GM23248 (cell line): ENCODE measurements around the gene ALDH3B1. TPM values are rescaled to one million over a fixed set of nuclear protein-coding genes. Genes with fewer than 3 reads are reported as not detected.

Experiments used
- DNase-seq: peaks from one replicate; pipeline ENCODE4 v3.0.0-alpha.2; 2015
- H2AFZ ChIP-seq: fragments of 200-600 bp; sonication (generic); 2 replicates; pipeline ENCODE4 v1.6.1; 2016; ENCODE audit warnings: antibody characterized with exemption
- H3F3A ChIP-seq: fragments of 200-600 bp; sonication (generic); 2 replicates; pipeline ENCODE4 v1.6.1; 2016; ENCODE audit warnings: mild to moderate bottlenecking, antibody characterized with exemption, mixed run types; ENCODE audit not compliant: insufficient read depth
- H3K27ac ChIP-seq: fragments of 200-600 bp; sonication (generic); 2 replicates; pipeline ENCODE4 v1.5.1; 2016; ENCODE audit warnings: mild to moderate bottlenecking
- H3K27me3 ChIP-seq: fragments of 200-600 bp; sonication (generic); replicated peaks from 2 replicates; pipeline ENCODE4 v1.6.1; 2016; ENCODE audit warnings: mild to moderate bottlenecking; ENCODE audit not compliant: insufficient read depth
- H3K36me3 ChIP-seq: fragments of 200-600 bp; sonication (generic); 2 replicates; pipeline ENCODE4 v1.6.1; 2016; ENCODE audit warnings: low read depth, mild to moderate bottlenecking
- H3K4me1 ChIP-seq: fragments of 200-600 bp; sonication (generic); 2 replicates; pipeline ENCODE4 v1.6.1; 2016; ENCODE audit warnings: mild to moderate bottlenecking; ENCODE audit not compliant: insufficient read depth
- H3K4me2 ChIP-seq: fragments of 200-600 bp; sonication (generic); one replicate; pipeline ENCODE4 v1.6.1; 2016; ENCODE audit warnings: mild to moderate bottlenecking; ENCODE audit not compliant: unreplicated experiment
- H3K4me3 ChIP-seq: fragments of 200-600 bp; sonication (generic); 2 replicates; pipeline ENCODE4 v1.5.1; 2016; ENCODE audit warnings: mild to moderate bottlenecking
- H3K79me2 ChIP-seq: fragments of 200-600 bp; sonication (generic); 2 replicates; pipeline ENCODE4 v1.6.1; 2016; ENCODE audit warnings: mild to moderate bottlenecking; ENCODE audit not compliant: insufficient read depth
- H3K9ac ChIP-seq: fragments of 200-600 bp; sonication (generic); 2 replicates; pipeline ENCODE4 v1.6.1; 2016; ENCODE audit warnings: mild to moderate bottlenecking
- H3K9me2 ChIP-seq: fragments of 200-600 bp; sonication (generic); 2 replicates; pipeline ENCODE4 v1.6.1; 2016; ENCODE audit warnings: mixed run types, mild to moderate bottlenecking, moderate library complexity; ENCODE audit not compliant: insufficient read depth
- H3K9me3 ChIP-seq: fragments of 200-600 bp; sonication (generic); one replicate; pipeline ENCODE4 v1.6.1; 2017; ENCODE audit warnings: low read depth
- H4K20me1 ChIP-seq: fragments of 200-600 bp; sonication (generic); 2 replicates; pipeline ENCODE4 v1.6.0; 2016; ENCODE audit not compliant: insufficient read depth
- EZH2 ChIP-seq: fragments of 200-600 bp; sonication (generic); IDR thresholded peaks from 2 replicates; pipeline ENCODE4 v1.6.1; 2018; ENCODE audit warnings: antibody characterized with exemption, mild to moderate bottlenecking; ENCODE audit not compliant: insufficient read depth, poor library complexity, severe bottlenecking
- EZH2phosphoT487 ChIP-seq: fragments of 200-600 bp; sonication (generic); IDR thresholded peaks from 2 replicates; pipeline ENCODE4 v1.6.1; 2018; ENCODE audit warnings: antibody characterized with exemption, moderate library complexity, mild to moderate bottlenecking, low read depth; ENCODE audit not compliant: insufficient read depth
- WGBS, 2 experiments: methylation state at CpG; one replicate each; pipeline ENCODE4 v1.1.6; 2015 to 2017; ENCODE audit warnings: low lambda C conversion rate in 2 of 2, low coverage in 1 of 2; ENCODE audit errors: missing lambda C conversion rate in 2 of 2; 5-methylcytosine and 5-hydroxymethylcytosine counted together
- in situ Hi-C: fragments of 300-500 bp; cut with MboI; formaldehyde crosslinking; loops from 2 replicates; pipeline ENCODE4 v1.15.0; 2020
- polyA plus RNA-seq: library from polyadenylated mRNA; unstranded; fragments of >200 nt; fragmentation: Nextera tagmentation; extraction: Ambion mirVana; gene quantifications from 2 replicates; pipeline ENCODE4 v1.2.1, GENCODE V29; 2016
- total RNA-seq: library from RNA; depleted of rRNA; stranded (reverse); fragments of >200 nt; shearing (Covaris generic); gene quantifications from 2 replicates; pipeline ENCODE4 v1.2.3, GENCODE V29; 2014

Gene ALDH3B1
- total and polyA plus RNA-seq, 2 experiments from 2014 or later = 42.7 to 63.9 TPM

GRCh38 chr11:67999201-67999629 lies 10.9 kb upstream of the ALDH3B1 start:
- H3K4me2 ChIP-seq = no peak overlapping the region
- no peak overlapping the region for H3K27ac ChIP-seq
- in situ Hi-C loops = no loop called here
- H3K9me3 ChIP-seq = no peaks in the 10 kb centered on the region
- H3K27me3 ChIP-seq = no peaks in the 10 kb centered on the region
- H3K4me3 ChIP-seq = no peak overlapping the region
- H2AFZ ChIP-seq = no peak overlapping the region
- TF ChIP-seq EZH2 = no peak
- TF ChIP-seq EZH2phosphoT487 = no peak
- H3K9ac ChIP-seq = no peak overlapping the region
- no peaks in the 10 kb centered on the region for H3K79me2 ChIP-seq
- no peak for DNase-seq
- no peaks in the 10 kb centered on the region; the same call in 1 of the 2 replicates for H3F3A ChIP-seq
- H3K4me1 ChIP-seq = no peaks in the 10 kb centered on the region
- WGBS, 2 experiments = 98 to 99% methylated on average over 13 of the region's 13 CpGs
- no peaks in the 10 kb centered on the region for H4K20me1 ChIP-seq
- no peaks in the 10 kb centered on the region for H3K9me2 ChIP-seq
- no peaks in the 10 kb centered on the region for H3K36me3 ChIP-seq

GRCh38 chr11:67999704-68000103 lies 10.4 kb upstream of the ALDH3B1 start:
- Histone ChIP-seq H3K36me3 (no peaks in the 10 kb centered on the region), H3K27me3 (no peaks in the 10 kb centered on the region), H2AFZ (no peak overlapping the region), H3K4me3 (no peak overlapping the region), H3F3A (no peaks in the 10 kb centered on the region; the same call in 1 of the 2 replicates), H3K9me2 (no peaks in the 10 kb centered on the region), H3K4me1 (no peaks in the 10 kb centered on the region), H4K20me1 (no peaks in the 10 kb centered on the region), H3K4me2 (no peak overlapping the region), H3K27ac (no peak overlapping the region), H3K79me2 (no peaks in the 10 kb centered on the region), H3K9me3 (no peaks in the 10 kb centered on the region), H3K9ac (no peak overlapping the region)
- whole genome bisulfite sequencing, 2 experiments = 88 to 94% methylated on average over 4 to 5 of the region's 5 CpGs
- in situ Hi-C loops = no loop called here
- TF ChIP-seq EZH2phosphoT487 = no peak
- TF ChIP-seq EZH2 = no peak
- no peak for DNase-seq

- no peaks in the 10 kb centered on the region; the same call in 1 of the 2 replicates for H3F3A ChIP-seq
- no peak for TF ChIP-seq EZH2
- TF ChIP-seq EZH2phosphoT487 = no peak
Observed at GRCh38 chr11:68002575-68002937, 7.6 kb upstream of the ALDH3B1 start.

GRCh38 chr11:68002938-68003845 lies 6.9 kb upstream of the ALDH3B1 start:
- H3F3A ChIP-seq = no peaks in the 10 kb centered on the region; the same call in 1 of the 2 replicates
- no peaks in the 10 kb centered on the region for H3K9me2 ChIP-seq
- no peaks in the 10 kb centered on the region for H3K36me3 ChIP-seq
- in situ Hi-C loops = no loop called here
- TF ChIP-seq EZH2phosphoT487 (no peak), EZH2 (no peak)
- H4K20me1 ChIP-seq = no peaks in the 10 kb centered on the region
- no peaks in the 10 kb centered on the region for H3K9me3 ChIP-seq
- peak overlapping the region; percentile 64 for H3K4me2 ChIP-seq
- H3K9ac ChIP-seq = peak overlapping the region; percentile 60
- no peaks in the 10 kb centered on the region for H3K79me2 ChIP-seq
- H3K27me3 ChIP-seq = no peaks in the 10 kb centered on the region
- H3K27ac ChIP-seq = no peak overlapping the region
- H3K4me1 ChIP-seq = no peaks in the 10 kb centered on the region
- 27 to 56% methylated on average over 22 to 67 of the region's 86 CpGs for whole genome bisulfite sequencing, 2 experiments
- DNase-seq = peak; percentile 46
- peak overlapping the region; percentile 68 for H3K4me3 ChIP-seq
- H2AFZ ChIP-seq = peak overlapping the region; percentile 69

More at GRCh38 chr11:68002575-68002937, 7.6 kb upstream of the ALDH3B1 start:
- Histone ChIP-seq H3K9me2 (no peaks in the 10 kb centered on the region), H3K27me3 (no peaks in the 10 kb centered on the region), H3K4me3 (no peak overlapping the region), H3K79me2 (no peaks in the 10 kb centered on the region), H2AFZ (no peak overlapping the region), H4K20me1 (no peaks in the 10 kb centered on the region), H3K9ac (no peak overlapping the region), H3K27ac (no peak overlapping the region), H3K9me3 (no peaks in the 10 kb centered on the region), H3K4me2 (no peak overlapping the region), H3K36me3 (no peaks in the 10 kb centered on the region), H3K4me1 (no peaks in the 10 kb centered on the region)
- DNase-seq = no peak
- in situ Hi-C loops = no loop called here
- 67 to 70% methylated on average over 9 of the region's 9 CpGs for WGBS, 2 experiments
